Endodermal cell (in vitro differentiated cells): ENCODE measurements around the gene TEX51. TPM values are rescaled to one million over a fixed set of nuclear protein-coding genes. Genes with fewer than 3 reads are reported as not detected.
A peak's percentile ranks its signal among the peaks of the same experiment; 100 is the strongest.

Source experiments
- DNase-seq: peaks from one replicate; pipeline ENCODE4 v3.0.0-alpha.2; 2017
- H3K27ac ChIP-seq: 2 replicates; pipeline ENCODE4 v1.5.1; 2013; ENCODE audit warnings: mild to moderate bottlenecking, low read depth, low read length, moderate library complexity
- H3K27me3 ChIP-seq: 2 replicates; pipeline ENCODE4 v1.6.1; 2013; ENCODE audit warnings: mild to moderate bottlenecking, low read length, moderate library complexity; ENCODE audit not compliant: insufficient read depth, control insufficient read depth, poor library complexity, severe bottlenecking
- H3K36me3 ChIP-seq: 2 replicates; pipeline ENCODE4 v1.7.0; 2013; ENCODE audit warnings: mild to moderate bottlenecking, low read length, moderate library complexity; ENCODE audit not compliant: control insufficient read depth, insufficient read depth
- H3K4me1 ChIP-seq: one replicate; pipeline ENCODE4 v1.7.0; 2013; ENCODE audit warnings: low read length; ENCODE audit not compliant: control insufficient read depth, insufficient read depth
- H3K4me3 ChIP-seq: 2 replicates; pipeline ENCODE4 v1.5.1; 2013; ENCODE audit warnings: mild to moderate bottlenecking, low read length, moderate library complexity
- H3K9ac ChIP-seq: 2 replicates; pipeline ENCODE4 v1.6.1; 2013; ENCODE audit warnings: mild to moderate bottlenecking, low read length, moderate library complexity; ENCODE audit not compliant: poor library complexity, severe bottlenecking; ENCODE audit errors: extremely low read depth
- H3K9me3 ChIP-seq: 2 replicates; pipeline ENCODE4 v1.6.1; 2013; ENCODE audit warnings: mild to moderate bottlenecking, low read length, moderate library complexity; ENCODE audit not compliant: control insufficient read depth
- H3K27ac Mint-ChIP-seq: 2 replicates; pipeline ENCODE4 v1.8.0; 2020; ENCODE audit warnings: mixed read lengths
- H3K27me3 Mint-ChIP-seq: 2 replicates; pipeline ENCODE4 v1.8.0; 2021; ENCODE audit warnings: mild to moderate bottlenecking, mixed read lengths; ENCODE audit not compliant: insufficient read depth
- H3K36me3 Mint-ChIP-seq: 2 replicates; pipeline ENCODE4 v1.8.0; 2020; ENCODE audit warnings: low read depth, mixed read lengths
- H3K4me1 Mint-ChIP-seq: 2 replicates; pipeline ENCODE4 v1.8.0; 2020; ENCODE audit warnings: mixed read lengths
- H3K4me3 Mint-ChIP-seq: 2 replicates; pipeline ENCODE4 v1.8.0; 2020; ENCODE audit warnings: mild to moderate bottlenecking, moderate library complexity, mixed read lengths
- H3K9me3 Mint-ChIP-seq: 2 replicates; pipeline ENCODE4 v1.8.0; 2020; ENCODE audit warnings: mild to moderate bottlenecking, mixed read lengths
- CTCF ChIP-seq: fragments of 200-600 bp; sonication (generic); conservative IDR thresholded peaks from 2 replicates; pipeline ENCODE4 v1.5.0; 2021; ENCODE audit warnings: antibody characterized with exemption, mild to moderate bottlenecking
- WGBS, 2 experiments: methylation state at CpG; one replicate each; pipeline versions ENCODE4 v1.1.5 to v1.1.7; 2013; ENCODE audit warnings: missing lambda C conversion rate in 2 of 2, mixed read lengths in 1 of 2; ENCODE audit not compliant: insufficient coverage in 1 of 2, insufficient read length in 1 of 2; 5-methylcytosine and 5-hydroxymethylcytosine counted together
- total RNA-seq, 2 donors: library from RNA; stranded (reverse); fragmentation: NEBNext Ultra II Directional in 1 of 2; extraction: Animal tissue kit (Norgen Biotek cat#: 25700) in 1 of 2; gene quantifications; 2 replicates in 1 of 2; 3 replicates in 1 of 2; pipeline ENCODE4 v1.2.1, GENCODE V29; 2021

TEX51 gene
- total RNA-seq, 2 donors from 2014 or later = not detected

- Histone ChIP-seq H3K4me3 (peak overlapping the region; percentile 72), H3K9ac (no peak overlapping the region), H3K4me1 (no peaks in the 10 kb centered on the region), H3K27ac (no peak overlapping the region), H3K27me3 (no peaks in the 10 kb centered on the region), H3K9me3 (peaks cover 61% of the 10 kb centered on the region), H3K36me3 (no peaks in the 10 kb centered on the region)
- WGBS, 2 experiments = 92% methylated on average over 4 of the region's 4 CpGs; no CpG with 5 or more reads in 1 of the 2 experiments
- Mint-ChIP-seq H3K4me1 (no peaks in the 10 kb centered on the region), H3K27ac (no peak overlapping the region), H3K27me3 (peaks cover 55% of the 10 kb centered on the region), H3K9me3 (peaks cover 61% of the 10 kb centered on the region), H3K4me3 (no peak overlapping the region), H3K36me3 (peaks cover 16% of the 10 kb centered on the region)
- DNase-seq = no peak
- TF ChIP-seq CTCF = no peak
These were observed 41.6 kb downstream of the TEX51 start for GRCh38 chr2:126940331-126940730.

GRCh38 chr2:126942427-126943203 is 43.9 kb downstream of the TEX51 start:
- WGBS, 2 experiments = 35 to 49% methylated on average over 5 of the region's 5 CpGs
- peak; percentile 81 for DNase-seq
- Histone ChIP-seq H3K4me1 (no peaks in the 10 kb centered on the region), H3K9me3 (peaks cover 72% of the 10 kb centered on the region), H3K27me3 (no peaks in the 10 kb centered on the region), H3K36me3 (no peaks in the 10 kb centered on the region), H3K9ac (no peak overlapping the region), H3K4me3 (peak overlapping the region; percentile 64), H3K27ac (no peak overlapping the region)
- Mint-ChIP-seq H3K36me3 (peaks cover 16% of the 10 kb centered on the region), H3K9me3 (peaks cover 77% of the 10 kb centered on the region), H3K4me3 (no peak overlapping the region), H3K4me1 (no peaks in the 10 kb centered on the region), H3K27me3 (peaks cover 52% of the 10 kb centered on the region), H3K27ac (no peak overlapping the region)
- peak; percentile 15 for TF ChIP-seq CTCF

- Mint-ChIP-seq H3K4me3 (no peak overlapping the region), H3K27ac (no peak overlapping the region), H3K27me3 (peaks cover 44% of the 10 kb centered on the region), H3K4me1 (peaks cover 8% of the 10 kb centered on the region), H3K36me3 (peaks cover 16% of the 10 kb centered on the region), H3K9me3 (peaks cover 77% of the 10 kb centered on the region)
- Histone ChIP-seq H3K9me3 (peaks cover 72% of the 10 kb centered on the region), H3K9ac (no peak overlapping the region), H3K27ac (no peak overlapping the region), H3K27me3 (no peaks in the 10 kb centered on the region), H3K4me3 (peak overlapping the region; percentile 64), H3K36me3 (no peaks in the 10 kb centered on the region), H3K4me1 (peaks cover 4% of the 10 kb centered on the region)
- DNase-seq = no peak
- TF ChIP-seq CTCF = no peak
- WGBS, 2 experiments = 94 to 100% methylated on average over 3 to 4 of the region's 4 CpGs
These were observed 45.1 kb downstream of the TEX51 start for GRCh38 chr2:126943612-126944348.
